DMS114 treated with DMSO at 0.1 percent for 48 hours (cell line): ENCODE results near the gene PLP2.
A peak's percentile ranks its signal among the peaks of the same experiment; 100 is the strongest.
"Not testable (repeated sequence)": the region's sequence is repeated elsewhere in the genome, so short reads cannot be mapped to it uniquely, and the experiment has no call there.

ENCODE experiments used
- DNase-seq: peaks from one replicate; lab custom pipeline; 2025; ENCODE audit not compliant: unreplicated experiment; lab: John Stamatoyannopoulos, UW

Gene PLP2

DNA sequence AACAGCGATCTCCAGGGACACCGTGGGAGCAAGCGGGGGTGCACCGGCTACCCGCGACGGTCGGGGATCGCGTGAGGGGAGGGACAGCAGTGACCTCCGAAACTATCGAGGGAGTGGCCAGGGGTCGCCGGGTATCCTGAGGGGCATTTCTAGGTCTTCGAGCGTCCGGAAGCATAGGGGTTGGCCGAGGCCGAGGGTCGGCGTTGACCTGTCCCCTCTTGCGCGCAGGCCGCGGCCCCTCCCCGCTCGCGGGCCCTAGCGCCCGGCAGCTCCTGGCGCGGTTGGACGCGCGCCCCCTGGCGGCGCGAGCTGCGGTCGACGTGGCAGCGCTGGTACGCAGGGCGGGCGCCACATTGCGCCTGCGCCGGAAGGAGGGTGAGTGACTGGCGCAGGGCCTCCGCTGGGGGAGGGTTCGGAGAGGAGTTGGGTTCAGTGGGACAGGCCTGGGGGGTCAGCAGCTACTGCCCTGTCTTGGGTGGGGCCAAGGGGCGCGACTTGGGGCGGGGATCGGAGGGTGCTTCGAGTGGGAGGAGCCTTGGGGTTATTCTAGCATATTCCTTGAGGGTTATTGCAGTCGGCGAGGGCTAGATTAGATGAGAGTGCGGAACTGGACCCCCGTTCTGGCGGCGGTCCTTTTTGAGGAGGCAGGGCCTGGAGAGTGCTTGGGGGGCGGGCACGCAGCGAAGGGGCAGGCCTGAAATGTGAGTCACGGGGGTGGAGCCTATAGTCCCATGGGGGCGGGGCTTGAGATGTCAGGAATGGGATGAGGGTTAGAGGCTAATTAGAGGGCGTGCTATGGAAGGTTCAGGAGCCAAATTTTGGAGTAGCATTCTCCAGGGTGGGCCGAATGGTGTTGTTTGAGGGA is 7.9 kb upstream of the PLP2 start:
- peak; percentile 70 for DNase-seq

- no peak for DNase-seq
Observed at GRCh38 chrX:49164589-49165360, 6.9 kb upstream of the PLP2 start.

- no peak for DNase-seq
Observed at GRCh38 chrX:49165901-49166881, 5.5 kb upstream of the PLP2 start.

DNA sequence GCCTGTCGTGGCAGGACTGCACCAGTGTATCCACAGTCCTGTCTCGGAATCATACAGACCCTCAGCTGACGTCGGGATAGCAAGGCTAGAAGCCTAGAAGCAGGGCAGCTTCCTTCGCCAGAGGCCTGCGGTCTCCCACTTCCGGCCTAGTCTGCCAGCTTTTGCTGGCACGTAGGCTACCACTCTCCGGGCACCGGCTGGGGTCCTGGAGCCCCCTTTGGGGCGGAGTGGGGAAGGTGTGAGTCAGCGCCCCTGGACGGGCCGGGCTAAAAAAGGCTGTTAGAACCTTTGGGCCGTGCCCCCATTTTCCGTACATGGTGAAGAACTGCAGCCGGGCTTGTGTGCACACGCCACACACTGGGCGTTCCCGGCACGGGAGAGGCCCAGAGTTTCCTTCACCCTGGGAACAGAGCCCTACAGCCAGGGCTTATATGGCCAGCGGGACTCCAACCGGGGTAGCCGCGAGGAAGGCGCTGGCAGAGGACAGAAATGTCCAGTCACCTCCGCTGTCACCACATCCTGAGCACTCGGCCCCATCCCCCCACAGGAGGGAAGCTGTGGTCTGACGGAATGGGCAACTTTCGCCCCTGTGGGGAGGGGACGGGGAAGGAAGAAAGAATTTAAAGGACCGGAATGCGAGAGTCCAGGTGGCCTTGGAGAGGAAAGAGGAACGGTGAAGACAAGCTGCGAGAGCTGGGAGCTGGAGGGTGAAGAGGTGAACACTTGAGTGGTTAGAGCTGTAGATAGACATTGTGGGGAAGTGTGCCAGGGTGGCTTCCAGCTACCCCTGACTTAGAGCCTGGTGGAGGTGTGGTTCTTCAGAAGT is 4.6 kb upstream of the PLP2 start:
- no peak for DNase-seq

DNA sequence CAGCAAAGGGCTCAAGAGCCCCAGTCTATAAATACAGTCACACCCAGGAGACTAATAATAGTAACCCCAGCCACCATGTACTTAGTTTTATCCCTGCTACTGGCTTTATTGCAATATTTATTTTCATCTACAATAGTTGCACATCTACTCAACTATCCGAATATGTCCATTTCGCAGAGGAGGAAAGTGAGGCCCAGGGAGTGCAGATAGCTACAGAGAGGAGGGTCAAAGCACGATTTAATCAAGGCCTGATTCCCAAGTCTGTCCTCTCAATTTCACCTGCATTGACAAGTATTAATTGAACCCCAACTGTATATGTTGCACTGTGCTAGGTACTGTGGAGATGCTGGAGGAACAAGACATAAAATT is 4.0 kb upstream of the PLP2 start:
- DNase-seq, result no peak

DNA sequence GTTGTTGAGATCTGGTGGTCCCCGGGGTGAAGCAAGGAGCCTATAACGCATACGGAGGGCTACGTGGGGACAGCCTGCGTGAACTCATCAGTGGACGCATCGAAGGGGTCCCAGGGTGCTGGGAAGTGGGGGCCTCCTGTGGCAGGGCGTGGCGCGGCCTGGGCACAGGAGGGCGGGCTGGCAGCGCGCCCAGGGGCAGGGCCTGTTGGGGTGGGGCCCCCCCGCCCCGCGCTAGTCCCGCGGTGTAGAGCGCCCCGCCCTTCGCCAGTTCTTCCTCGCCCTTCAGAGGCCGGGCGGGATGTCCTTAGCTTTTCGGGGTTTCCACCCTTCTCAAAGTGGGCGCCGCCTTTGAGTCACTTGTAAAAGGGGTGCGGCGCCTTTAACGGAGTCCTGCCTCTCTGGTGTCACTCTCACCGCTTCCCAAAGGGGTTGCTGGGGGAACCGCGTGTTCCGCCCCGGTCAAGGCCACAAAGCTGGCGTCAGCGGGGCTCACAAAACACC is 632 bp downstream of the PLP2 start:
- no peak for DNase-seq

DNA sequence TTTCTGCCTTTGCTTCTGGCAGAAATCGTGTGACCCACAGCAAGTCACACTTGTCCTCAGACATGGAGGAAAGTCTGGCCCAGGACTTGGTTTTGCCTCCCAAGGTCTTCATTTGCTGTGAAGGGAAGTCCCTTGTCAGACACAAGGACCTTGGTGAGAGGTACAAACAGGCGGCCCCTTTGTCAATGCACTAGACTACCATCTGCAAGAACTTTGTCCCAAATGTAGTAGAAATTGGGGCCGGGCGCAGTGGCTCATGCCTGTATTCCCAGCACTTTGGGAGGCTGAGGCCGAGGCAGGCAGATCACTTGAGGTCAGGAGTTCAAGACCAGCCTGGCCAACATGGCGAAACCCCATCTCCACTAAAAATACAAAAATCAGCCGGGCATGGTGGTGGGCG is 1.8 kb downstream of the PLP2 start:
- DNase-seq, result not testable (repeated sequence)

GRCh38 chrX:49174723-49175122 is 3.0 kb downstream of the PLP2 start:
- no peak for DNase-seq

GRCh38 chrX:49175435-49176274 is 4.0 kb downstream of the PLP2 start:
- no peak for DNase-seq

DNA sequence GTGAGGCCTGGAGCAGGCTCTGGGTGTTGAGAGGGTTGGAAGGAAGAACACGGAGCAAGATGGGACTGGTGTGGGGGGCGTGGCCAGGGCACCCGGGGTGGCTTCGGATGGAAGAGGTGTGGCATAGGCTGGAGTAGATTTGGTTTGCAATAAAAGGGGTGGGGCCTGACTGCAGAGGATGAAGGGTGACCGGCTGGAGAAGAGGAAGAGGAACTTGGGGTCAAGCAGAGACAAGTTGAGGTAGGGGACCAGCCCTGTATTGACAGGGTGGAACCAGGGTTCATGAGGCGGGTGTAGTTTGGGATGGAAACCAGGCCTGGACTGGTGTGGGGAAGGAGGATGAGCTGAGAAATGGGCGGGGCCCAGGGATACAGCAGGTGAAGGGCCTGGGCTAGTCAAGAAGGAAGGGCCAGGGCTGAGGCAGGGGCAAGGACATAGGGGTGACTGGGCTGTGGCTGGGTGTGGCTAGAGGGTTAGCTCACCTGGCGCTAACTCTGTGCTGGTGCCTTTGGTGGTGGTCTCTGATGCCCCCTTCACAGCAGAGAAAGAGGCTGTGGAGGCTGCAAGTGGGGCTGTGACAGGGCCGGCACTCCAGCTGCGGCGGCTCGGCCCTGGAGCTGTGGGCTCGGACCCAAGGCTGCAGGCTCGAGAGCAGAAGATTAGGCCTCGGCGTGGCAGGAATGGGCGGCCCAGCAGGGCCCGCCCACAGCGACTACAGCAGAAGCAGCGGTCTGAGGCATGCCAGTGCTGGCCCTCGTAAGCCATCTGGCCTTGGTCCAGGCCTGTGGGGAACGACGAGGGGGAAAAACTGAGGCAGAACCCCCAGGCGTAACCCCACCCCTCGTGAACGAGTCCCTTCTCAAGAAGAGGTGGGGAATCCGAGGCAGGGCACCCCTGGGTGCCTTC is 5.0 kb downstream of the PLP2 start:
- DNase-seq, result no peak

- no peak for DNase-seq
Observed at GRCh38 chrX:49177338-49177833, 5.7 kb downstream of the PLP2 start.

GRCh38 chrX:49177873-49178480 is 6.3 kb downstream of the PLP2 start:
- DNase-seq, result no peak

DNA sequence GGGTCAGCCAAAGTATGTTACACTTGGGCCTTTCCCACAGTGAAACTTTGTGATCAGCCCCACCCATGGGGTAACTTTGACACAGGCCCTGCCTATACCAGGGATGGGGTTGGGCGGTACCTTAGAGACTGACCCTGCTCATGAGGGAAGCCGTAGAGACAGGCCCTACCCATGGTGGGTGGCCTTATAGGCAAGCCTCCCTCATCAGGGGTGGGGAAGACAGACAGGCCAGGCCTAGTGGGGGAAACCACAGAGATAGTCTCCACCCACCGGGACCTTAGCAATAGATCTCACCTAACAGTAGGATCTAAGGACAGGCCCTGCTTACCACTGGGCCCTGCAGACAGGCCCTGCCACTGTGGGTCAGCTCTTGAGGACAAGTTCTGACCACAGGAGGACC is 6.8 kb downstream of the PLP2 start:
- no peak for DNase-seq

DNA sequence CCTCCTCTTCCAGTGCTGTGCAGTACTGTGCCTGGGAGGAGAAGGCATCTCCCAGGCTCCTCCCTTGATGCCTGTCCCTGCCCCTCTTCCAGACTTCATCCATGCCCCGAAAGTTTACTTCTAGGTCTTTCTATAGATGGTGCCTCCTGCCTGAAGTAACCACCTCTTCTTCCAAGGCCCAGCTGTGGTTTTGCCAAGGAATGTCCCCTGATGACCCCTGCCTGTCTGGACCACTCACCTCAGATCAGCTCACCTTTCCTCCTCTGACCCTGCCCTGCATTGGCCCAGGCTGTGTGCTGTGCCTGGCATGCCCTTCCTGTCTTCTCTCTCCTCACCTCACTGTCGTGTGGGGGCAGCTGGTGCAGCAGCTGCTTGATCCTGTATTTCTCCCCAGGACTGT is 7.7 kb downstream of the PLP2 start:
- DNase-seq, result no peak

DNA sequence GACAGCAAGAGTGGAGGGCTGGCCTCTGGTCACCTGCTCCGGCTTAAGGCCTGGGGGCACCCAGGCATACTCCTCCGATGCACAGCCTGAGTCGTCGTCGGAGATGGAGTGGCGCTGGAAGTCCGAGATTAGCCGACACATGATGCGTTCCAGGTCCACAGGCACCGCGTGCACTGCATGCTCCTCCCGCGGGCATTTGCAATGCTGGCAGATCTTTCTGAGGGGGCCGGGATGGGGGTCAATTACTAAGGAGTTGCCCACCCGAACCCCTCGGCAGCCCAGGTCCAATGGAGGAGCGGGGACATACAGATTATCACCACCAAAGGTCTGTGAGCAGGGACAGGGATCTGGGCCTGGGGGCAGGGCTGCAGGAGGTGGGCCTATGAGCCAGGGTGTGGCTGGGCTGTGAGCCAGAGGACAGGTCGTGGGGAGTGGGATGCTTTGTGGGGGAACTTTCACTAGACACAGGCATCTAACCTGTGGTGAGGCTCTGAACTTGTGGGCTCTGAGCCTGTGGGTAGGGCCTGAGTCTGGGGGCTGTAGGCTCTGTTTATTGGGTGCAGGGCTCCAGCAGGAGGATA is 12.1 kb downstream of the PLP2 start:
- DNase-seq, result no peak

GRCh38 chrX:49184294-49185281 is 12.9 kb downstream of the PLP2 start:
- peak; percentile 82 for DNase-seq
